Measurements from ENCODE around the gene TNFRSF17. TPM values are rescaled to one million over a fixed set of nuclear protein-coding genes. Genes with fewer than 3 reads are reported as not detected.

TNFRSF17 gene
- total RNA-seq, 1 experiment from 2014 or later: not detected

- no peaks in the 10 kb centered on the region for H3K9me3 ChIP-seq (replicated peaks)
- no peak overlapping the region for H3K4me3 ChIP-seq
- no peak overlapping the region for H3K27ac ChIP-seq
- DNase-seq: no peak
- H3K4me1 ChIP-seq: no peaks in the 10 kb centered on the region
- H3K36me3 ChIP-seq: no peaks in the 10 kb centered on the region
- no peaks in the 10 kb centered on the region for H3K27me3 ChIP-seq
Measured at GRCh38 chr16:12009462-12009861, 44.5 kb downstream of the TNFRSF17 start.

- no peak for DNase-seq
- no peaks in the 10 kb centered on the region for H3K36me3 ChIP-seq
- no peak overlapping the region for H3K4me3 ChIP-seq
- no peaks in the 10 kb centered on the region for H3K27me3 ChIP-seq
- no peaks in the 10 kb centered on the region for H3K4me1 ChIP-seq
- no peak overlapping the region for H3K27ac ChIP-seq
- H3K9me3 ChIP-seq (replicated peaks): no peaks in the 10 kb centered on the region
Measured at GRCh38 chr16:12009922-12010321, 44.9 kb downstream of the TNFRSF17 start.

GRCh38 chr16:12010388-12011251 lies 45.6 kb downstream of the TNFRSF17 start:
- Histone ChIP-seq H3K9me3 (replicated peaks) (no peaks in the 10 kb centered on the region), H3K36me3 (no peaks in the 10 kb centered on the region), H3K27me3 (no peaks in the 10 kb centered on the region), H3K27ac (no peak overlapping the region), H3K4me3 (no peak overlapping the region), H3K4me1 (no peaks in the 10 kb centered on the region)
- no peak for DNase-seq

GRCh38 chr16:12011565-12011964 lies 46.6 kb downstream of the TNFRSF17 start:
- no peaks in the 10 kb centered on the region for H3K9me3 ChIP-seq (replicated peaks)
- no peak for DNase-seq
- no peaks in the 10 kb centered on the region for H3K4me1 ChIP-seq
- H3K4me3 ChIP-seq: no peak overlapping the region
- H3K36me3 ChIP-seq: no peaks in the 10 kb centered on the region
- H3K27ac ChIP-seq: no peak overlapping the region
- H3K27me3 ChIP-seq: no peaks in the 10 kb centered on the region

GRCh38 chr16:12016291-12016947 lies 51.4 kb downstream of the TNFRSF17 start:
- no peak overlapping the region for H3K27ac ChIP-seq
- DNase-seq: no peak

GRCh38 chr16:12017558-12017957 lies 52.5 kb downstream of the TNFRSF17 start:
- Histone ChIP-seq H3K27ac (no peak overlapping the region), H3K9me3 (replicated peaks) (no peaks in the 10 kb centered on the region), H3K4me3 (no peak overlapping the region), H3K36me3 (no peaks in the 10 kb centered on the region), H3K4me1 (peaks cover 7% of the 10 kb centered on the region; the same call in 1 of the 2 replicates), H3K27me3 (no peaks in the 10 kb centered on the region)
- no peak for DNase-seq

More at GRCh38 chr16:12016291-12016947, 51.4 kb downstream of the TNFRSF17 start:
- H3K27me3 ChIP-seq: no peaks in the 10 kb centered on the region
- H3K36me3 ChIP-seq: no peaks in the 10 kb centered on the region
- no peaks in the 10 kb centered on the region for H3K9me3 ChIP-seq (replicated peaks)
- peaks cover 7% of the 10 kb centered on the region; the same call in 1 of the 2 replicates for H3K4me1 ChIP-seq
- H3K4me3 ChIP-seq: no peak overlapping the region

Other genes with a start within 250 kb of the TNFRSF17 start
- gene TXNDC11, start 222.4 kb upstream of the TNFRSF17 start, total RNA-seq (2014; rRNA removed; shearing (Covaris generic)): 18.8 and 19.4 TPM in 2 replicates
- gene ZC3H7A, start 168.0 kb upstream of the TNFRSF17 start, total RNA-seq (2014; rRNA removed; shearing (Covaris generic)): 31.6 and 32.0 TPM in 2 replicates
- gene RSL1D1, start 113.7 kb upstream of the TNFRSF17 start, total RNA-seq (2014; rRNA removed; shearing (Covaris generic)): 297 and 349 TPM in 2 replicates
- gene GSPT1, start 49.3 kb upstream of the TNFRSF17 start, total RNA-seq (2014; rRNA removed; shearing (Covaris generic)): 106 and 111 TPM in 2 replicates
- 2.6 and 4.3 TPM in 2 replicates for gene NPIPB2, start 23.2 kb upstream of the TNFRSF17 start, total RNA-seq (2014; rRNA removed; shearing (Covaris generic))
- 2.4 and 3.4 TPM in 2 replicates for gene SNX29, start 11.5 kb downstream of the TNFRSF17 start, total RNA-seq (2014; rRNA removed; shearing (Covaris generic))